Neural progenitor cell (in vitro differentiated cells): ENCODE data around the gene RALGAPA1.

Source experiments
- CTCF ChIP-seq: fragments of 200-600 bp; sonication (generic); IDR thresholded peaks from 2 replicates; pipeline ENCODE4 v1.5.1; 2017; ENCODE audit warnings: antibody characterized with exemption, mild to moderate bottlenecking
- EZH2phosphoT487 ChIP-seq: fragments of 200-600 bp; sonication (generic); IDR thresholded peaks from 2 replicates; pipeline ENCODE4 v1.6.1; 2017; ENCODE audit warnings: antibody characterized with exemption

GRCh38 chr14:35712466-35712865 lies 96.6 kb downstream of the RALGAPA1 start:
- TF ChIP-seq CTCF: no peak
- TF ChIP-seq EZH2phosphoT487: no peak
